Panc1 (cell line): ENCODE data around the gene LRRC18. TPM values are rescaled to one million over a fixed set of nuclear protein-coding genes. Genes with fewer than 3 reads are reported as not detected.

Source experiments
- ATAC-seq: fragments of 200-7000 bp; cut with Tn5 transposase; 2 replicates; pipeline ENCODE4 v1.9.1; 2020; ENCODE audit warnings: mild to moderate bottlenecking, moderate library complexity
- BruUV-seq: library from RNA; stranded (reverse); fragments of 400-500 nt; replicated peaks from 2 replicates; lab custom pipeline; 2021; lab: Mats Ljungman, UMichigan
- CTCF ChIA-PET: fragments of 300-600 bp; sonication (Branson Sonifier 250); formaldehyde crosslinking; loops from one replicate; lab custom pipeline; 2022; ENCODE audit warnings: antibody characterized with exemption; lab: Charles Lee
- POLR2A ChIA-PET: fragments of 300-600 bp; sonication (Branson Sonifier 250); formaldehyde crosslinking; loops from one replicate; lab custom pipeline; 2022; ENCODE audit warnings: antibody characterized with exemption; lab: Charles Lee
- DNase-seq: peaks from one replicate; pipeline ENCODE4 v3.0.0-alpha.2; 2010; ENCODE audit warnings: low read depth, low spot score
- H3K27ac ChIP-seq: 2 replicates; pipeline ENCODE4 v1.5.1; 2011; ENCODE audit warnings: mild to moderate bottlenecking, low read length, inconsistent platforms
- H3K27me3 ChIP-seq: fragments of 200-500 bp; sonication (Bioruptor generic); 2 replicates; pipeline ENCODE4 v1.6.0; 2014; ENCODE audit warnings: low read length, inconsistent platforms; ENCODE audit not compliant: control insufficient read depth, insufficient read depth
- H3K36me3 ChIP-seq: fragments of 200-500 bp; sonication (Bioruptor generic); 2 replicates; pipeline ENCODE4 v1.5.1; 2014; ENCODE audit warnings: inconsistent platforms, mild to moderate bottlenecking, low read length, moderate library complexity; ENCODE audit not compliant: control insufficient read depth, insufficient read depth
- H3K4me1 ChIP-seq: 2 replicates; pipeline ENCODE4 v1.5.1; 2011; ENCODE audit warnings: inconsistent platforms, mild to moderate bottlenecking, low read length, moderate library complexity; ENCODE audit not compliant: control insufficient read depth, insufficient read depth
- H3K4me3 ChIP-seq, 2 experiments: 2 replicates each; pipeline ENCODE4 v1.5.1; 2011 to 2012; ENCODE audit warnings: low read depth in 2 of 2, low read length in 2 of 2, mild to moderate bottlenecking in 2 of 2, inconsistent platforms in 1 of 2, moderate library complexity in 1 of 2
- H3K9me3 ChIP-seq: fragments of 200-500 bp; sonication (Bioruptor generic); 2 replicates; pipeline ENCODE4 v1.5.1; 2014; ENCODE audit warnings: low read depth, mild to moderate bottlenecking, inconsistent platforms, low read length, moderate library complexity; ENCODE audit not compliant: control insufficient read depth, insufficient read depth
- CTCF ChIP-seq: fragments of 450-650 bp; IDR thresholded peaks from 2 replicates; pipeline ENCODE4 v1.5.1; 2017; ENCODE audit warnings: mild to moderate bottlenecking
- POLR2AphosphoS5 ChIP-seq: IDR thresholded peaks from 2 replicates; pipeline ENCODE4 v1.6.1; 2012; ENCODE audit warnings: mild to moderate bottlenecking, low read depth, low read length, moderate library complexity
- REST ChIP-seq, 2 experiments: IDR thresholded peaks; 2 replicates each; pipeline ENCODE4 v1.6.1; 2011 to 2012; ENCODE audit warnings: low read depth in 2 of 2, control low read depth in 1 of 2, low read length in 1 of 2, mild to moderate bottlenecking in 1 of 2, moderate library complexity in 1 of 2; ENCODE audit not compliant: insufficient read depth in 1 of 2
- SIN3A ChIP-seq: IDR thresholded peaks from 2 replicates; pipeline ENCODE4 v1.6.1; 2012; ENCODE audit warnings: low read depth, mild to moderate bottlenecking, low read length, moderate library complexity, borderline replicate concordance; ENCODE audit not compliant: insufficient read depth
- TCF7L2 ChIP-seq: IDR thresholded peaks from 2 replicates; pipeline ENCODE4 v1.6.1; 2011; ENCODE audit warnings: mild to moderate bottlenecking, low read depth, low read length, inconsistent platforms
- in situ Hi-C: cut with HindIII; loops from 2 replicates; pipeline ENCODE4 v1.10.0; 2016; ENCODE audit warnings: low sequenced_read_pairs, low pct_unique_long_range_greater_than_20kb
- intact Hi-C: fragments of 100-400 bp; cut with micrococcal nuclease; formaldehyde crosslinking; loops from one replicate; pipeline ENCODE4 v1.10.0; 2022; ENCODE audit not compliant: unreplicated experiment
- total RNA-seq: library from RNA; stranded (reverse); gene quantifications from one replicate; pipeline ENCODE4 v1.2.1, GENCODE V29; 2021; ENCODE audit not compliant: unreplicated experiment

Gene LRRC18
- total RNA-seq, 1 experiment from 2014 or later = not detected

GRCh38 chr10:48894911-48895802 lies 44.5 kb downstream of the LRRC18 start (continued):
- no peak for TF ChIP-seq REST (IDR thresholded peaks at IDR 0.05; ENCODE audit: insufficient read depth in 1 of 2, low read depth in 2 of 2, low read length in 1 of 2)

- ChIA-PET CTCF (no interaction called here), POLR2A (no interaction called here)
- Histone ChIP-seq H3K36me3 (no peaks in the 10 kb centered on the region), H3K27me3 (peaks cover 8% of the 10 kb centered on the region), H3K27ac (no peak overlapping the region), H3K9me3 (no peaks in the 10 kb centered on the region), H3K4me3 (no peak overlapping the region), H3K4me1 (no peaks in the 10 kb centered on the region)
- no peak for DNase-seq
- in situ Hi-C loops = no loop called here
- ATAC-seq = no peak
- BruUV-seq = no TSS peak
- intact Hi-C loops = no loop called here
- TF ChIP-seq POLR2AphosphoS5 (no peak), TCF7L2 (no peak), REST (IDR thresholded peaks at IDR 0.05; ENCODE audit: insufficient read depth in 1 of 2, low read depth in 2 of 2, low read length in 1 of 2) (no peak), CTCF (no peak), SIN3A (no peak)
These were observed 48.5 kb downstream of the LRRC18 start for GRCh38 chr10:48890888-48891850.
